EH (cell line): ENCODE data around the gene TRAPPC11.
"Not testable (repeated sequence)": the region's sequence is repeated elsewhere in the genome, so short reads cannot be mapped to it uniquely, and the experiment has no call there.

ENCODE experiments used
- DNase-seq: peaks from one replicate; pipeline ENCODE4 v3.0.0-alpha.2; 2015; ENCODE audit warnings: low read depth

Gene TRAPPC11

GRCh38 chr4:183721207-183722081 lies 62.4 kb downstream of the TRAPPC11 start:
- peak; percentile 37 for DNase-seq

- DNase-seq = peak; percentile 48
Measured at GRCh38 chr4:183722731-183723560, 63.9 kb downstream of the TRAPPC11 start.

GRCh38 chr4:183723561-183724228 lies 64.6 kb downstream of the TRAPPC11 start:
- no peak for DNase-seq

GRCh38 chr4:183725585-183725984 lies 66.5 kb downstream of the TRAPPC11 start:
- not testable (repeated sequence) for DNase-seq

- no peak for DNase-seq
Measured at GRCh38 chr4:183727482-183727881, 68.4 kb downstream of the TRAPPC11 start.

GRCh38 chr4:183728223-183729068 lies 69.4 kb downstream of the TRAPPC11 start:
- DNase-seq = no peak

GRCh38 chr4:183729069-183729406 lies 69.9 kb downstream of the TRAPPC11 start:
- DNase-seq = no peak

GRCh38 chr4:183729430-183730328 lies 70.6 kb downstream of the TRAPPC11 start:
- DNase-seq = peak; percentile 7

- no peak for DNase-seq
Measured at GRCh38 chr4:183732296-183732695, 73.2 kb downstream of the TRAPPC11 start.

GRCh38 chr4:183733181-183733580 lies 74.1 kb downstream of the TRAPPC11 start:
- no peak for DNase-seq

- no peak for DNase-seq
Measured at GRCh38 chr4:183738081-183738673, 79.1 kb downstream of the TRAPPC11 start.

- DNase-seq = no peak
Measured at GRCh38 chr4:183738961-183739360, 79.9 kb downstream of the TRAPPC11 start.

- DNase-seq = no peak
Measured at GRCh38 chr4:183746305-183747229, 87.5 kb downstream of the TRAPPC11 start.

GRCh38 chr4:183747380-183747779 lies 88.3 kb downstream of the TRAPPC11 start:
- DNase-seq = no peak

GRCh38 chr4:183747931-183748670 lies 89.0 kb downstream of the TRAPPC11 start:
- peak; percentile 27 for DNase-seq

GRCh38 chr4:183751106-183751505 lies 92.0 kb downstream of the TRAPPC11 start:
- no peak for DNase-seq

GRCh38 chr4:183755596-183755995 lies 96.5 kb downstream of the TRAPPC11 start:
- DNase-seq = no peak

GRCh38 chr4:183757060-183757459 lies 98.0 kb downstream of the TRAPPC11 start:
- no peak for DNase-seq
